Cardiac septum (tissue), 1 donor: Measurements from ENCODE around the gene HTATIP2. TPM values are rescaled to one million over a fixed set of nuclear protein-coding genes. Genes with fewer than 3 reads are reported as not detected.

Experiments
- DNase-seq: peaks from one replicate; pipeline ENCODE4 v3.0.0-alpha.2; 2020; ENCODE audit warnings: low spot score
- intact Hi-C: fragments of 100-400 bp; cut with DNase I; formaldehyde crosslinking; loops from one replicate; pipeline ENCODE4 v1.14.0; 2022
- total RNA-seq: library from RNA; stranded (reverse); fragmentation: NEBNext Ultra II Directional; extraction: Animal tissue kit (Norgen Biotek cat#: 25700); gene quantifications from one replicate; pipeline ENCODE4 v1.2.1, GENCODE V29; 2021
- donor health status: DM: no; HTN: no; CAD: no.

Gene HTATIP2
- total RNA-seq, 1 donor from 2014 or later, result 20.1 TPM

DNA sequence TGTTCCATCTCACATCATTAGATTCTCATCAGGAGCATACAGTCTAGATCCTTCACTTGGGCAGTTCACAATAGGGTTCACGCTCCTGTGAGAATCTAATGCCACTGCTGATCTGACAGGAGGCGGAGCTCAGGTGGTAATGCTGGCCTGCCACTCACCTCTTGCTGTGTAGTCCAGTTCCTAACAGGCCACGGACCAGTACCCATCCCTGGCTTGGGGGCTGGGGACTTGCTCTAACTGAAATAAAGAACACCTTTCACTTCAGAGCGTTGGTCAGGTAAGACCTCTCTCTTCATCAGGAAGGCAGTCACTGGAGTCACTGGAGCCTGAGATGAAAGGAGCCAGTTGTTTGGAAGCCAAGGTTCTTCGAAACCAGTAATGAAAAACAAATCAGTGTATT, 65.7 kb downstream of the HTATIP2 start:
- no peak for DNase-seq
- intact Hi-C loops, result no loop called here

Other genes with a start within 250 kb of the HTATIP2 start
- not detected for gene DBX1, start 203.2 kb upstream of the HTATIP2 start, total RNA-seq
- 9.7 TPM for gene PRMT3, start 24.0 kb downstream of the HTATIP2 start, total RNA-seq
- gene SLC6A5, start 235.9 kb downstream of the HTATIP2 start, total RNA-seq, result not detected